Mucosa of descending colon (tissue), 3 donors: Measurements from ENCODE around the gene KRT3. TPM values are rescaled to one million over a fixed set of nuclear protein-coding genes. Genes with fewer than 3 reads are reported as not detected.

Source experiments
- ATAC-seq: fragments of 200-7000 bp; cut with Tn5 transposase; one replicate; pipeline ENCODE4 v1.9.1; 2020; ENCODE audit warnings: mild to moderate bottlenecking, moderate library complexity
- DNase-seq, 3 donors: peaks; one replicate each; pipeline ENCODE4 v3.0.0-alpha.2; 2020
- H3K36me3 ChIP-seq: fragments of 200-600 bp; one replicate; pipeline ENCODE4 v1.8.0; 2021; ENCODE audit warnings: low read depth, mild to moderate bottlenecking
- H3K4me1 ChIP-seq: fragments of 200-600 bp; one replicate; pipeline ENCODE4 v1.8.0; 2021; ENCODE audit warnings: low read depth, mild to moderate bottlenecking
- H3K4me3 ChIP-seq: fragments of 200-600 bp; one replicate; pipeline ENCODE4 v1.8.0; 2021; ENCODE audit warnings: mild to moderate bottlenecking
- H3K9me3 ChIP-seq: fragments of 200-600 bp; one replicate; pipeline ENCODE4 v1.8.0; 2021; ENCODE audit warnings: mild to moderate bottlenecking
- intact Hi-C, 2 donors: fragments of 100-400 bp; cut with DNase I in 1 of 2; cut with micrococcal nuclease in 1 of 2; formaldehyde crosslinking; loops; one replicate each; pipeline versions ENCODE4 v1.11.0 to v1.11.1; 2022; cut with DNase I, micrococcal nuclease
- total RNA-seq, 3 donors: library from RNA; stranded (reverse); fragmentation: NEBNext Ultra II Directional in 2 of 3; extraction: Animal tissue kit (Norgen Biotek cat#: 25700) in 2 of 3; gene quantifications; one replicate each; pipeline versions ENCODE4 v1.2.1 to v1.2.4, GENCODE V29; 2021 to 2023
- TF ChIP-seq, protein P1 (sequence below): fragments of 200-600 bp; IDR thresholded peaks from one replicate; pipeline ENCODE4 v1.8.0; 2022; ENCODE audit warnings: antibody characterized with exemption, mild to moderate bottlenecking
- donor health status: DM: no; HTN: no; CAD: no; lungs with moderate emphysema.
- donor health status: DM: no; HTN: no; CAD: no.
- donor health status: DM: no; HTN: yes; CAD: no.

The KRT3 gene
- total RNA-seq, 3 donors from 2014 or later: not detected

- intact Hi-C loops: no loop called here
- TF ChIP-seq, protein P1, sequence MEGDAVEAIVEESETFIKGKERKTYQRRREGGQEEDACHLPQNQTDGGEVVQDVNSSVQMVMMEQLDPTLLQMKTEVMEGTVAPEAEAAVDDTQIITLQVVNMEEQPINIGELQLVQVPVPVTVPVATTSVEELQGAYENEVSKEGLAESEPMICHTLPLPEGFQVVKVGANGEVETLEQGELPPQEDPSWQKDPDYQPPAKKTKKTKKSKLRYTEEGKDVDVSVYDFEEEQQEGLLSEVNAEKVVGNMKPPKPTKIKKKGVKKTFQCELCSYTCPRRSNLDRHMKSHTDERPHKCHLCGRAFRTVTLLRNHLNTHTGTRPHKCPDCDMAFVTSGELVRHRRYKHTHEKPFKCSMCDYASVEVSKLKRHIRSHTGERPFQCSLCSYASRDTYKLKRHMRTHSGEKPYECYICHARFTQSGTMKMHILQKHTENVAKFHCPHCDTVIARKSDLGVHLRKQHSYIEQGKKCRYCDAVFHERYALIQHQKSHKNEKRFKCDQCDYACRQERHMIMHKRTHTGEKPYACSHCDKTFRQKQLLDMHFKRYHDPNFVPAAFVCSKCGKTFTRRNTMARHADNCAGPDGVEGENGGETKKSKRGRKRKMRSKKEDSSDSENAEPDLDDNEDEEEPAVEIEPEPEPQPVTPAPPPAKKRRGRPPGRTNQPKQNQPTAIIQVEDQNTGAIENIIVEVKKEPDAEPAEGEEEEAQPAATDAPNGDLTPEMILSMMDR: no peak
- H3K4me3 ChIP-seq: no peak overlapping the region
- H3K36me3 ChIP-seq: no peaks in the 10 kb centered on the region
- H3K4me1 ChIP-seq: no peaks in the 10 kb centered on the region
- H3K9me3 ChIP-seq: no peaks in the 10 kb centered on the region
- no peak for ATAC-seq
- DNase-seq: no peak
Observed at GRCh38 chr12:52828591-52829021, 32.7 kb upstream of the KRT3 start.

DNA sequence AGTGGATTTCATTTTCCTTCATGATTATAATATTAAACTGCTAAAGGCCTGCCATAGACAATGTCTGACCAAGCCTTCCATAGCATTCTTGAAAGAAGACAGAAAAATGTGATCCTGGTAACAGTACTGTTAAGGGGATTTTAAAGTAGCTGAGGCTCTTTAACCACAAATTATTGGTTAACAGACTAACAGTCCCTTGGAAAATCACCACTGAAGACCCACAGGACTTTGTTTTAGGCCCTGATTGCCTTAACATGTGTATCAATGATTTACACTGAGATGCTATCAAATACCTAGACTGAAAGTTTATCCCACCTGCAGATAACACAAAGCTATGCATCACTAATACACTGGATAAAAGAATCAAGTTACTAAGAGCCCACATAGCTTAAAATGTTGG, 32.2 kb upstream of the KRT3 start:
- Histone ChIP-seq H3K9me3 (no peaks in the 10 kb centered on the region), H3K4me1 (no peaks in the 10 kb centered on the region), H3K4me3 (no peak overlapping the region), H3K36me3 (no peaks in the 10 kb centered on the region)
- intact Hi-C loops: no loop called here
- TF ChIP-seq, protein P1: no peak
- DNase-seq (no peak), ATAC-seq (no peak)

DNA sequence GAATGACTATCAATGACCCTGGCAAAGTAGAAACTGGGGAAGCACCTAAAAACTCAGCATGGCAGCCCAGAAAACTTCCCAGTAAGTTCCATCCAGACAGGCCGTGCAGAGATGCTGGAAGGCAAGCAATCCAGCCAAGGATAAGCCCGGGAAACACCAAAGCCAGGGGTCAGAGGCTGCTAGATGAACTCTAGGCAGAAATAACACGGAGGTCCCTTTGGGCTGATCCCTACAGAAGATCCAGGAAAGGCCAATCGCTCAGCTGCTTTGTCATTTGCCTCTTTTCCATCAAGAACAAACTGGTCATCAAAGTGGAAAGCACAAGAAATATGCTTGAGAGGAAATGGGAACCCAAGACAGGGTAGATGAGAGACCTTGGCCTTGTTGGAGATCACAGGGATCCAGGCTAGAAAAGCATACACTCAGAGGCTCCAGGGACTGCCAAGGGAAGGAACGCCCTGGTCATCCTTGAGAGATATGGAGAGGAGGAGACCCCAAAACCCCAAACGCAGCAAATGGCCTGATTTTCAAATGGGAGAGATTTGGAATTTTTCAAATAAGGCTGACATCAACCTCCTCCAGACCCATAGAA, 31.7 kb upstream of the KRT3 start:
- TF ChIP-seq, protein P1: no peak
- no peaks in the 10 kb centered on the region for H3K9me3 ChIP-seq
- no peak overlapping the region for H3K4me3 ChIP-seq
- intact Hi-C loops: no loop called here
- no peaks in the 10 kb centered on the region for H3K4me1 ChIP-seq
- H3K36me3 ChIP-seq: no peaks in the 10 kb centered on the region
- ATAC-seq (no peak), DNase-seq (no peak)

DNA sequence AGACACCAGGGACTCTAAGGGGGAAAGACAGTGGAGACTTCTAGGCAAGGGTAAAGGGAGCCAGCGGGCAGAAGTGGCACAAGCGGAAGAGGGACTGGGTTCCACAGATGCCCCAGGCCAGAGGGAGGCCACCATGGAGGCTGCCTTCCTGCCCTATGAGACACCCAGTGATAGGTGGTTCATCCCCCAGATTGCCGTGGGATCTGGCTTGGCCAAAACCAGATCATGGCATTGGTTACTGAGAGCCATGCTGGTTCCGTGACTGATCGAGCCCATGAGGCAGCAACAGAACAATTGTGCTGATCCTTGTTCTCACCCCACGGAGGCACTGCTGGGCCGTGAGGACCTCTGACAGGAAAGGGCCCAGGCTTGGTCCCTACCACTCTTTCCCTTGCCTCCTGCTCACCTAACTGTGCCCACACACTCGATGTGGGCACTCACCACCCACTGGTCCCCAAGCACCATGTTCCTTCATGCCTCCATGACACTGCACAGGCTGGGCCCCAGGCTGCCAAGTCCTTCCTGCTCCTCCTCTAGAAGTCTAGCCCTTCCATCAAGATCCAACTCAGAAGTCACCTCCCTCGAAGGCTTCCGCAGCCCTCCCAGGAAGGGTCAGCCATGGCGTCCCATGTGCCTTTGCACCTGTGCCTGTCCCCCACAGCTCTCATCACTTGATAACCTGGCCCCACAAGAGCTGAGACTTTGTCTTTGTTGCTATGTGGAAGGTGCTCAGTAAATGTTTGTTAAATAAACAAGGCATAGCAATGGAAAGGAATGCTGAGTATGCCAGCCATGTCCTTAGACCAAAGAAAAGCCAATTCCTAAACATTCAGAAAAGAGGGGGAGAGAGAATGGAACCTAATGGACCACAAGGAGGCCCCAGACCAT, 30.9 kb upstream of the KRT3 start:
- intact Hi-C loops: no loop called here
- DNase-seq (no peak), ATAC-seq (no peak)
- no peak overlapping the region for H3K4me3 ChIP-seq
- H3K4me1 ChIP-seq: no peaks in the 10 kb centered on the region
- no peaks in the 10 kb centered on the region for H3K9me3 ChIP-seq
- TF ChIP-seq, protein P1: no peak
- no peaks in the 10 kb centered on the region for H3K36me3 ChIP-seq

DNA sequence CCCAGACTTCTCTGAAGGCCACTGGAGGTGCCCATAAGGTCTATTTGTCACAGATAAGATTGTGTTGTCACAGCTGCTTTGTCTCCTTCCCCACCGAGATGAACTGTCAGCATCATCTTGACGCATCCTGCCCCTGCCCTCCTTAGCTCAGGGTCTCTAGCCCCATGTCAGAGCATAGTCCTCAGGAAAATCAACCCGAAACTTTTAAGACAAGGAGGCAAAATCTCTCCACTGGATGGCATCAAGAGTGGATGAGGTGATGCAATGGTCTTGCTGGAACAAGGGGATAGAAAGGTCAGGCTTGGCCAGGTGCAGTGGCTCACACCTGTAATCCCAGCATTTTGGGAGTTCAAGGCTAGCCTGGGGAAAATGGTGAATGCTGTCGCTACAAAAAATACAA, 30.0 kb upstream of the KRT3 start:
- H3K9me3 ChIP-seq: no peaks in the 10 kb centered on the region
- intact Hi-C loops: no loop called here
- H3K36me3 ChIP-seq: no peaks in the 10 kb centered on the region
- no peak for ATAC-seq
- H3K4me3 ChIP-seq: no peak overlapping the region
- TF ChIP-seq, protein P1: no peak
- no peak for DNase-seq
- no peaks in the 10 kb centered on the region for H3K4me1 ChIP-seq
